HG02970 (cell line): Measurements from ENCODE around the gene FSCB.
"Not testable (repeated sequence)": the region's sequence is repeated elsewhere in the genome, so short reads cannot be mapped to it uniquely, and the experiment has no call there.

Experiments
- ATAC-seq: cut with Tn5 transposase; IDR thresholded peaks from one replicate; pipeline ENCODE4 v1.9.1; 2021; ENCODE audit warnings: mild to moderate bottlenecking, moderate library complexity, moderate number of reproducible peaks; ENCODE audit not compliant: unreplicated experiment, low FRiP score

FSCB gene

GRCh38 chr14:44507183-44507582 lies at the start of gene FSCB:
Gene FSCB (minus strand): TSS chr14:44507283. CDS start chr14:44506987, 296 bp downstream.
- no peak for ATAC-seq

DNA sequence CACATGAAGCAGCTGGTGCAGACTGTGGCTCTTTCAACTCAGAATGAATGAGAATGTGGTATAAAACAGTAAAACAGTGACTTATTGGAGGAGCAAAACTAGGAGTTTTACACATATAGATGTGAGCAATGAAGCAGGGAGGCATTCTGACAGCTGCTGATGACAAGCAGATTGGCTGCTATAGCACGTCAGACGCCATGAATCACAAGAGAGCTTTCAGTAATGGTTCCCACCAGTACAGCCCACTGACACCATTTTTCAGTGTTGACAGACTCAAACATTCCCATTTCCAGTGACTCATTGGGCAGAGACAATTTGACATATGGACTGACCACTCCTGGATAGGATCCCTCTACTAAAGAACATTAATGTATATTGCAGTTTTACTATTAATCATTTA lies 24.6 kb upstream of the FSCB start:
- no peak for ATAC-seq

DNA sequence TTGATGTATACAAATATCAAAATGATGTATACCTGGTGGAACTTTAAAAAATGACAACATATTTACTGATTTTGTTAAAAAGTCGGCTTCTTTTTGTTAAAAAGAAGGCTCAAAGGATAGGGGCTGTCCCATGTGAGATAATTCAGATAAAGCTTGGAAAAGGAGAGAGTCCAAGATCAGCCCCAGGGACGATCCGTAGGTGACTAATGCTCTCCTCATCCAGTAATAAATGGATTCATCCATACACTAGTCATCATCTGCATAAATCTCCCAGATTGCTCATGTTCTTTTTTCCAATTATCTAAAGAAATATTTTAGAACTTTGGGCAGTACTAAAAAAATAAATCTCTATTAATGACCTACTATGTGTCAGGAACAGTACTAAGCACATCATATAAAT lies 23.4 kb upstream of the FSCB start:
- ATAC-seq, result no peak

DNA sequence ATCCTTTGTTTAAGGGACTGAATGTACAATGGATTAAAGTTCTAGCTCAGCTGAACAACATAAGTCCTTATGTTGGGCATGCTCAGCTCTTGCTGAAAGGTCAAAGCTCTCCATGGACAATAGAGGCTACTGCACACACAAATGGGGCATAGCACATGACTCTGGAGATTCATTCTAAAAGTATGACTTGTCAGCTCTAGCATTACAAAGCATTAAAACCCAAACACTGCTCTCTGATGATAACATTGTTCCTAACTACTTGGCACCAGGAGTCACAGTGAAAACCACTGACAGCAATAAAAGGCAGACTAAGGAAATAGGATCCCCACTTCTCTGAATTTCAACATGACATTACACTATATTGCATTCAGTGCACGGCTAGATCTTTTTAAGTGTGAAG lies 21.9 kb upstream of the FSCB start:
- ATAC-seq, result no peak

GRCh38 chr14:44528180-44528579 lies 21.1 kb upstream of the FSCB start:
- ATAC-seq, result no peak

GRCh38 chr14:44525237-44525636 lies 18.2 kb upstream of the FSCB start:
- no peak for ATAC-seq

GRCh38 chr14:44515668-44516067 lies 8.6 kb upstream of the FSCB start:
- ATAC-seq, result not testable (repeated sequence)

- no peak for ATAC-seq
These were observed 1.8 kb upstream of the FSCB start for GRCh38 chr14:44508834-44509233.

DNA sequence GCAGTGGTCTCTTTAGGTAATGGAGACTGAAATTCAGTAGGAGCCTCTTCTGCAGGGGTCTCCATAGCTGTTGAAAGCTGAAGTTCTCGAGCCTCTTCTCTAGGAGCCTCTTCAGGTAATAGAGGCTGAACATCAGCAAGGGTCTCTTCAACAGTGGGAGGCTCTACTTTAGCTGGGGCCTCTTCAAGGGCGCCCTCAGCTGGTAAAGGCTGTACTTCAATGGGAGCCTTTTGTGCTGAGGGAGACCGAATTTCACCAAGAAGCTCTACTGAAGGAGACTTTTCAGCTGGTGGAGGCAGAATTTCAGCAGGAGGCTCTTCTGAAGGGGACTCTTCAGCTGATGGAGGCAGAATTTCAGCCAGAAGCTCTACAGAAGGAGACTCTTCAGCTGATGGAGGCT lies 1.5 kb downstream of the FSCB start:
- no peak for ATAC-seq

DNA sequence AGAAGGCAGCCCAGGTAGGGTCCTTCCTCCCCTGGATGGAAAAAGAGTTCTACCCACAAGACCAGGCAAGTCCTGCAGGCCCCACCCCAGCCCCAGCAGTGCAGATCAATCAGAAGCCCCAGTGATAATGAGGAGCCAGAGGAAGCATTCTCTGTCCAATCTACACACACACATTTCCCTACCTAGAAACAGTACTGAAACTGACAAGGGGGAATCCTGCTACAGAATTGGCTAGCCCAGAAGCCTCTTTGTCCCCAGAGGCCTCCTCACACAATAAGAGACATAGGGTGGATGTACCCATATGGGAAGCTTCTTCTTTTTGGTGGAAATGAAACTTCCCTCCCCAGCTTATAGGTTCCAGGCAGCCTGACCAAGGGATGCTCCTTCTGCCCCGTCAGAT lies 9.9 kb downstream of the FSCB start:
- no peak for ATAC-seq

DNA sequence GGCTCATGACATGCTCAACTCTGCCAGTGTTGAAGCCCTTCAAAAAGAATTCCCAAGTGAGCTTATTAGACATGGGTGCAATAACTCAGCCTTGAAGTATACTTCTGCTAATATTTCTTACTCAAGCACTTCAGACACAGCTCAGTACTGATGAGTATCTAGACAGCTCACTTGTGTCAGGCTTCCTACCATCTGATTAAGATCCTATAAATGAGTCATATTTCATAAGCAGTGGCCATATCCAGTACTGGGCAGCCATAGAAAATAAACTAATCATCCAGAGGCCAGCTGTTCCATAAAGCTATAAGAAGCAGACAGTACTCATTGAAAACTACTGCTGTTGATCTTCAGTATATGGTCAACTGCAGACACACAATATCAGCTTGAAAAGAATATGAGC lies 12.9 kb downstream of the FSCB start:
- no peak for ATAC-seq

DNA sequence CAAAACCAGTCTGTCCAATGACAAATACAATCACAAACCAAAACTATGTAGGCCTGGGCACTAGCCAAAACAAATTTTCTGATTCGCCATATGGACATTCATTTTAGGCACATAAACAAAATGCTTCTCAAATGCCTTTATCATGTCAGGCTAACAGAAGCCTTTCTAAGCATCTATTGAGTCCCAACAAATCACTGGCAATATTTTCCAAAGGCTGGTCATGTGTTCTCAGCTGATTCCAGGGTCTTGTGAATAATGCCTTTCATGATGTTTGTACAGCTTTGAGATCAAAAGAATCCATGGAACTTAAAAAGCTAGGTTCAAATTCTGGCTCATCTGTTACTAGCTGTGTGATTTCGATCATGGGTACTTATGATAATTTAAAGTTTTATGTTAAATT lies 16.1 kb downstream of the FSCB start:
- ATAC-seq, result no peak

DNA sequence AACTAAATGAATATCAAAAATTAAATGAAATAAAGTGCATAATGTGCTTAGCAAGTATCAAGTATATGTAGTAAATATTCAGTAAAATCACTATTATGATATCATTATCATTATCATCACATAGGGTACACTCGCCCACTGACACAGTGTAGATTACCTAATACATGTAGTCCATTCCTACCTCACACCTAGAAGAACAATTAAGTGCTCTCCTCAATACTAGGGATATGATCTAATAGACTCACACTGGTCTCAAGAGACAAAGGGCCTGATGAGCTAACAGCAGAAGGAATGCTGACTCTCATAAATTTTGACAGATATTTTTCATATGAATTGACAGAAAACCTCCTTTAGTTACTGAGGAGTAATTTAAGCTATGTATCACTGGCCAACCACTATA lies 29.1 kb downstream of the FSCB start:
- no peak for ATAC-seq

DNA sequence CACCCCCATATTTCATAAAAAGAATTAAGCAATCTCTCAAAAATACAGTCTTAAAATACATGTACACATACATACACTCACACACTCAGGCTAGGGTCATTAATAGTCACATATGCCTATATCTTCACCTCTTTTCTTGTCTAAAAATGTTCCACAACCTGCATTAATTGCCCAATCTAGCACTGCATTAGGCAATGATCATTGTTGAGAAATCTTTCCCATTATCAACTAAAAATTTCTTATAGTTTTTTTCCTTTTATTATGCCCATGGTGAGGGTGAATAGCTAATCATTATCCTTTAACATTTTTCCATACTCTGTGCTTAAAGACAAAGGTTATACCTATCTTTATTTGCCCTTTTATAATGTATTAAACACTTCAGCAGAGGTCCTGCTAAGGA lies 38.3 kb downstream of the FSCB start:
- ATAC-seq, result no peak

DNA sequence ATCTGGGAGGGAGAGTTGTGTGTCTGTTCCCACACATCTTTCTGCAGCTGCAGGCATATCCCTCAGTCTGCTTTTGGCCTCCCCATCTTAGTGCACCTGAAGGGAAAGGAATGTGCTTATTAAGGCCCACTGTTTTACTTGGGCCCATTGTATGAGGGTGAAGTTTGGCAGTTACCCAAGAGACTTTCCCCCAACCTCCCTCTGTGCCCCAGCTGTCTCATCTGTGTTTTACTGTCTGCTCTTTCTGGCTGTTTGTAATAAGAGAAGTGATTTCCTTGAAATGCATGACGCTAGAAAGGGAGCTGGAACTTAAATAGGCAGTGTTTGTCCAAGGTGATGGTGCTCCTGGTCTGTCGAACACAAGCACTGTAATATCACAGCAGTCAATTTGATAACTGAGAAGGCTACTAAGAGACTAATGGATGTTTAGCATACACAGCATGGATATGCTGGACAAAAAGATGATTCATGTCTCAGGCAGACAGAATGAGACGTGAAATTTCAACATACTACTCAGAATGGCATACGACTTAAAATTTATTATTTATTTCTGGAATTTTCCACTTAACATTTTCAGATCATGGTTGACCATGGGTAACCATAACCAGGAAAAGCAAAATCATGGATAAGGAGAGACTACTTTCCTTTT lies 43.6 kb downstream of the FSCB start:
- ATAC-seq, result no peak

GRCh38 chr14:44462381-44462780 lies 44.7 kb downstream of the FSCB start:
- ATAC-seq, result no peak

GRCh38 chr14:44461811-44462210 lies 45.3 kb downstream of the FSCB start:
- ATAC-seq, result no peak
